Suppressor macrophage (primary cell): Measurements from ENCODE around the gene DYTN.

Source experiments
- DNase-seq, 4 experiments: peaks; one replicate each; pipeline ENCODE4 v3.0.0-alpha.2; 2020 to 2022

DYTN gene

DNA sequence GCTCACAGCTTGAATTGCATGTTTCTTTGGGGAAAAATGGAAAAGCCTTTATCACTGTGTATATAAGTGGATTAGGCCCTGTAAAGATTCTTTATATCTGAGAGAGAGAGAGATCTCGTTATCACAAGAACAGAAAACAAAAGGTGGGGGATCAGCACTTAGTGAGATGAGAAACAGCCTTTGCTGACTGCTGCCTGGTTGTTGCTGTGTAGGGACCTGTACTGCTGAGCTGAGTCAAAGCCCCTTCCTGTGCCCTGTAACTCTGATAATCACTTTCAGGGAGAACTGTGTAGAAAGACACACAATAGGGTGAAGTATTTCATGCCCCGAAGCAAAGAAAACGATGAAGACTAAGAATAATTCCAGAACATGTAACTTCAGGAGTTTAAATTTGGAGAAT is 106.5 kb downstream of the DYTN start:
- DNase-seq, result no peak

DNA sequence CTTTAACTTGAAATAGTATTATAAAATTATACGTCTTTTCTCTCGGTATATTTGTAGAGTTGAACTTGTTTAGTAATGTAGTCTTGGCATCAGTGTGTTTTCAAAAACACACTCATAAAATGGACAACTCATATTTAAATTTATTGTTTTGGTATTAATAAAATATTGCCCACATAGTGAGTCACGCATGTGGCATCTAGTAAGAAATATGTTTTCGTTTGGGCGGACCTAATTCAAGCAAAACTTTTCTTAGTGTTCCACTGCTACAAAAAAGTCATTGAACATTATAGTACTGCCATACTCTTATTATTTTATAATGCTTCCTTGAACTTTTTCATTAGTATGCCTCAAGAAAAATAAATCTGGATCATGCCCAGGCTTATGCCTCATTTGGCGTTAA is 107.0 kb downstream of the DYTN start:
- no peak for DNase-seq

DNA sequence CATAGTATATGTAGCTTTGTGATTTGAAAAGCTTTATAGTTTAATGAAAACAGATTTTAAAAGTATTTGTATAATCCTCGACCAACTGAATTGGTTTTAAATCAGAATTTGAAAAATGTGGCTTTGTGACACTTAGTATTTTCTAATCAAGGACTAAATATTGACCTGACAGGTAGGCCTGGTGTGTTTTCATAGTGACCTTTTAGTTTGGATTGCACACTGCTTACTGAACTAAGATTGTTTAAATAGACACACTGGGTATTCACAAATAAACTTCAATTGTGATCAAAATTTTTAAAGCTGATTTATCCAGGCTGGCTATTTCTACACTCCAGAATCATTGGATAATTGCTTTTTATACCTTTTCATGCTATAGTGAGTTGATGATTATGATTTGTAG is 107.7 kb downstream of the DYTN start:
- DNase-seq, result no peak

DNA sequence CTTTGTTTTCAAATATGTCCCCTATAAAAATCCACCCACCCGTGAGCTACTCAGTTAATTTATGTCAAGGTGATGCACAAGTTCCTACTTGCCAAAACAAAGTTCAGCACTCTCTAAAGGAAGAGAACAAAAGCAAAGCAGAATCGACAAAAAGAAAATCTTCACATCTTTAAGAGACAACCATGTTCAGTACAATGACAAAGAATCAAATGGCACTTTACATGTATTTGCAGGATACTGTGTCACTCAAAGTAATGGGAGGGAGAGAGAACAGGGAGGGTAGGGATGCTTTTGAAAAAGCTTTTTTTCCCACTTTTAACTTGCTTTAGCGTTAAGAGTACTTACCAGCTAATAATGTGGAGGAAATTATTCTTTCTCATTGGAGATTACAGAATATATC is 115.0 kb downstream of the DYTN start:
- DNase-seq, result no peak
